Left colon (tissue), 2 donors: ENCODE measurements around the gene ARID4A. TPM values are rescaled to one million over a fixed set of nuclear protein-coding genes. Genes with fewer than 3 reads are reported as not detected.
"Not testable (repeated sequence)": the region's sequence is repeated elsewhere in the genome, so short reads cannot be mapped to it uniquely, and the experiment has no call there.

Experiments used
- ATAC-seq: fragments of 200-7000 bp; cut with Tn5 transposase; one replicate; pipeline ENCODE4 v1.9.1; 2020; ENCODE audit warnings: mild to moderate bottlenecking, moderate library complexity
- DNase-seq, 2 donors: peaks; one replicate each; pipeline ENCODE4 v3.0.0-alpha.2; 2020
- intact Hi-C, 2 donors: fragments of 100-400 bp; cut with DNase I in 1 of 2; cut with micrococcal nuclease in 1 of 2; formaldehyde crosslinking; loops; one replicate each; pipeline versions ENCODE4 v1.11.2 to v1.14.0; 2022; cut with DNase I, micrococcal nuclease
- total RNA-seq, 2 donors: library from RNA; stranded (reverse); fragmentation: NEBNext Ultra II Directional; extraction: Animal tissue kit (Norgen Biotek cat#: 25700); gene quantifications; one replicate each; pipeline ENCODE4 v1.2.1, GENCODE V29; 2021
- donor health status: DM: no; HTN: no; CAD: no.
- donor health status: DM: yes; HTN: yes; CAD: no.

The ARID4A gene
- total RNA-seq, 2 donors from 2014 or later = 23.4 to 34.0 TPM

- intact Hi-C loops = no loop called here
- ATAC-seq (no peak), DNase-seq (no peak)
Observed at GRCh38 chr14:58288106-58288792, 10.1 kb upstream of the ARID4A start.

- no peak for DNase-seq
- intact Hi-C loops = no loop called here
- no peak for ATAC-seq
Observed at GRCh38 chr14:58291646-58292045, 6.7 kb upstream of the ARID4A start.

- intact Hi-C loops = no loop called here
- ATAC-seq (no peak), DNase-seq (no peak)
Observed at GRCh38 chr14:58292187-58292586, 6.2 kb upstream of the ARID4A start.

- no peak for DNase-seq
- no peak for ATAC-seq
- intact Hi-C loops = no loop called here
Observed at GRCh38 chr14:58294201-58294600, 4.2 kb upstream of the ARID4A start.

- ATAC-seq (no peak), DNase-seq (no peak)
- intact Hi-C loops = no loop called here
Observed at GRCh38 chr14:58296726-58297125, 1.6 kb upstream of the ARID4A start.

- DNase-seq = peak in 1 of 2 donors; percentile 60
- ATAC-seq = peak; percentile 17
- intact Hi-C loops = no loop called here
Observed at GRCh38 chr14:58297412-58297761, 968 bp upstream of the ARID4A start.

- ATAC-seq = peak; percentile 87
- intact Hi-C loops = no loop called here
- peak; percentile 98 to 99 for DNase-seq
Observed at GRCh38 chr14:58297762-58298476, 436 bp upstream of the ARID4A start.

GRCh38 chr14:58299401-58300330, 1.3 kb downstream of the ARID4A start:
- peak; percentile 39 to 47 for DNase-seq
- no peak for ATAC-seq

GRCh38 chr14:58301416-58301815, 3.1 kb downstream of the ARID4A start:
- intact Hi-C loops = no loop called here
- ATAC-seq = no peak
- DNase-seq = no peak

More at GRCh38 chr14:58299401-58300330, 1.3 kb downstream of the ARID4A start:
- intact Hi-C loops = no loop called here

- no peak for ATAC-seq
- intact Hi-C loops = no loop called here
- DNase-seq = no peak
Observed at GRCh38 chr14:58305730-58306129, 7.4 kb downstream of the ARID4A start.

- intact Hi-C loops = no loop called here
- ATAC-seq (no peak), DNase-seq (no peak)
Observed at GRCh38 chr14:58307597-58308316, 9.4 kb downstream of the ARID4A start.

- intact Hi-C loops = no loop called here
- no peak for ATAC-seq
- DNase-seq = no peak
Observed at GRCh38 chr14:58309086-58309485, 10.7 kb downstream of the ARID4A start.

GRCh38 chr14:58313699-58314098, 15.3 kb downstream of the ARID4A start:
- intact Hi-C loops = no loop called here
- DNase-seq (no peak), ATAC-seq (peak; percentile 41)

- ATAC-seq (no peak), DNase-seq (no peak)
- intact Hi-C loops = no loop called here
Observed at GRCh38 chr14:58315606-58316005, 17.3 kb downstream of the ARID4A start.

- intact Hi-C loops = no loop called here
- DNase-seq (no peak), ATAC-seq (no peak)
Observed at GRCh38 chr14:58327019-58327418, 28.7 kb downstream of the ARID4A start.

GRCh38 chr14:58331111-58331510, 32.8 kb downstream of the ARID4A start:
- intact Hi-C loops = no loop called here
- ATAC-seq (peak; percentile 83), DNase-seq (peak; percentile 85 to 92)

GRCh38 chr14:58332561-58332960, 34.2 kb downstream of the ARID4A start:
- intact Hi-C loops = no loop called here
- DNase-seq (no peak), ATAC-seq (no peak)

GRCh38 chr14:58339666-58340065, 41.3 kb downstream of the ARID4A start:
- DNase-seq, ATAC-seq, intact Hi-C loops: not testable (repeated sequence)
